ENCODE measurements around the gene GARRE1.

GRCh38 chr19:34226036-34226435, 28.3 kb upstream of the GARRE1 start:
- TF ChIP-seq EZH2 (IDR thresholded peaks at IDR 0.05) (no peak), JUND (IDR thresholded peaks at IDR 0.05) (no peak), RAD21 (IDR thresholded peaks at IDR 0.05; ENCODE audit: low read depth) (no peak), CEBPB (IDR thresholded peaks at IDR 0.05; ENCODE audit: low read depth) (no peak), SRF (IDR thresholded peaks at IDR 0.05; ENCODE audit: low read depth) (no peak), POLR2A (IDR thresholded peaks at IDR 0.05; ENCODE audit: borderline replicate concordance, extremely low read depth, insufficient read depth, insufficient read length) (no peak), ZNF274 (IDR thresholded peaks at IDR 0.05; ENCODE audit: low read depth, low read length) (no peak), EZH2phosphoT487 (IDR thresholded peaks at IDR 0.05; ENCODE audit: borderline replicate concordance) (no peak), POLR2AphosphoS5 (IDR thresholded peaks at IDR 0.05; ENCODE audit: low read depth, low read length) (no peak), REST (IDR thresholded peaks at IDR 0.05; ENCODE audit: low read depth) (no peak), YY1 (IDR thresholded peaks at IDR 0.05; ENCODE audit: extremely low read depth, insufficient replicate concordance, low read depth, low read length) (no peak)
- TF ChIP-seq, protein P1, sequence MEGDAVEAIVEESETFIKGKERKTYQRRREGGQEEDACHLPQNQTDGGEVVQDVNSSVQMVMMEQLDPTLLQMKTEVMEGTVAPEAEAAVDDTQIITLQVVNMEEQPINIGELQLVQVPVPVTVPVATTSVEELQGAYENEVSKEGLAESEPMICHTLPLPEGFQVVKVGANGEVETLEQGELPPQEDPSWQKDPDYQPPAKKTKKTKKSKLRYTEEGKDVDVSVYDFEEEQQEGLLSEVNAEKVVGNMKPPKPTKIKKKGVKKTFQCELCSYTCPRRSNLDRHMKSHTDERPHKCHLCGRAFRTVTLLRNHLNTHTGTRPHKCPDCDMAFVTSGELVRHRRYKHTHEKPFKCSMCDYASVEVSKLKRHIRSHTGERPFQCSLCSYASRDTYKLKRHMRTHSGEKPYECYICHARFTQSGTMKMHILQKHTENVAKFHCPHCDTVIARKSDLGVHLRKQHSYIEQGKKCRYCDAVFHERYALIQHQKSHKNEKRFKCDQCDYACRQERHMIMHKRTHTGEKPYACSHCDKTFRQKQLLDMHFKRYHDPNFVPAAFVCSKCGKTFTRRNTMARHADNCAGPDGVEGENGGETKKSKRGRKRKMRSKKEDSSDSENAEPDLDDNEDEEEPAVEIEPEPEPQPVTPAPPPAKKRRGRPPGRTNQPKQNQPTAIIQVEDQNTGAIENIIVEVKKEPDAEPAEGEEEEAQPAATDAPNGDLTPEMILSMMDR (IDR thresholded peaks at IDR 0.05 in 2 of 3, conservative IDR thresholded peaks at IDR 0.05 in 1 of 3; ENCODE audit: borderline replicate concordance in 1 of 3, insufficient read depth in 1 of 3, low read depth in 2 of 3, low read length in 2 of 3): no peak
- TF ChIP-seq, protein P2, sequence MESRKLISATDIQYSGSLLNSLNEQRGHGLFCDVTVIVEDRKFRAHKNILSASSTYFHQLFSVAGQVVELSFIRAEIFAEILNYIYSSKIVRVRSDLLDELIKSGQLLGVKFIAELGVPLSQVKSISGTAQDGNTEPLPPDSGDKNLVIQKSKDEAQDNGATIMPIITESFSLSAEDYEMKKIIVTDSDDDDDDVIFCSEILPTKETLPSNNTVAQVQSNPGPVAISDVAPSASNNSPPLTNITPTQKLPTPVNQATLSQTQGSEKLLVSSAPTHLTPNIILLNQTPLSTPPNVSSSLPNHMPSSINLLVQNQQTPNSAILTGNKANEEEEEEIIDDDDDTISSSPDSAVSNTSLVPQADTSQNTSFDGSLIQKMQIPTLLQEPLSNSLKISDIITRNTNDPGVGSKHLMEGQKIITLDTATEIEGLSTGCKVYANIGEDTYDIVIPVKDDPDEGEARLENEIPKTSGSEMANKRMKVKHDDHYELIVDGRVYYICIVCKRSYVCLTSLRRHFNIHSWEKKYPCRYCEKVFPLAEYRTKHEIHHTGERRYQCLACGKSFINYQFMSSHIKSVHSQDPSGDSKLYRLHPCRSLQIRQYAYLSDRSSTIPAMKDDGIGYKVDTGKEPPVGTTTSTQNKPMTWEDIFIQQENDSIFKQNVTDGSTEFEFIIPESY (IDR thresholded peaks at IDR 0.05; ENCODE audit: extremely low read depth, insufficient replicate concordance, low read length): no peak
